ENCODE measurements around the gene ZC3H14. TPM values are rescaled to one million over a fixed set of nuclear protein-coding genes. Genes with fewer than 3 reads are reported as not detected.

Gene ZC3H14
- total RNA-seq, 1 donor: 85.5 TPM

GRCh38 chr14:88588081-88588480 lies 25.2 kb downstream of the ZC3H14 start:
- H3K4me3 ChIP-seq (ENCODE audit: low read depth, low read length): no peak overlapping the region
- DNase-seq (ENCODE audit: low read depth): no peak
- TF ChIP-seq CTCF (IDR thresholded peaks at IDR 0.05; ENCODE audit: insufficient read depth, low read depth, low read length): no peak

- TF ChIP-seq CTCF (IDR thresholded peaks at IDR 0.05; ENCODE audit: insufficient read depth, low read depth, low read length): no peak
- H3K4me3 ChIP-seq (ENCODE audit: low read depth, low read length): no peak overlapping the region
- DNase-seq (ENCODE audit: low read depth): peak; percentile 30
Measured at GRCh38 chr14:88590173-88590572, 27.3 kb downstream of the ZC3H14 start.

GRCh38 chr14:88592031-88592430 lies 29.2 kb downstream of the ZC3H14 start:
- DNase-seq (ENCODE audit: low read depth): peak; percentile 54
- H3K4me3 ChIP-seq (ENCODE audit: low read depth, low read length): no peak overlapping the region
- TF ChIP-seq CTCF (IDR thresholded peaks at IDR 0.05; ENCODE audit: insufficient read depth, low read depth, low read length): no peak

GRCh38 chr14:88597038-88597437 lies 34.2 kb downstream of the ZC3H14 start:
- no peak overlapping the region for H3K4me3 ChIP-seq (ENCODE audit: low read depth, low read length)
- no peak for DNase-seq (ENCODE audit: low read depth)
- no peak for TF ChIP-seq CTCF (IDR thresholded peaks at IDR 0.05; ENCODE audit: insufficient read depth, low read depth, low read length)

GRCh38 chr14:88597601-88598000 lies 34.8 kb downstream of the ZC3H14 start:
- no peak for TF ChIP-seq CTCF (IDR thresholded peaks at IDR 0.05; ENCODE audit: insufficient read depth, low read depth, low read length)
- H3K4me3 ChIP-seq (ENCODE audit: low read depth, low read length): no peak overlapping the region

GRCh38 chr14:88598097-88598675 lies 35.3 kb downstream of the ZC3H14 start:
- TF ChIP-seq CTCF (IDR thresholded peaks at IDR 0.05; ENCODE audit: insufficient read depth, low read depth, low read length): no peak
- no peak for DNase-seq (ENCODE audit: low read depth)
- H3K4me3 ChIP-seq (ENCODE audit: low read depth, low read length): no peak overlapping the region

More at GRCh38 chr14:88597601-88598000, 34.8 kb downstream of the ZC3H14 start:
- no peak for DNase-seq (ENCODE audit: low read depth)

- no peak overlapping the region for H3K4me3 ChIP-seq (ENCODE audit: low read depth, low read length)
- no peak for TF ChIP-seq CTCF (IDR thresholded peaks at IDR 0.05; ENCODE audit: insufficient read depth, low read depth, low read length)
- peak; percentile 43 for DNase-seq (ENCODE audit: low read depth)
Measured at GRCh38 chr14:88599326-88599725, 36.5 kb downstream of the ZC3H14 start.

Measured in fibroblast of villous mesenchyme (primary cell).